Subcutaneous adipose tissue (tissue), 4 donors: ENCODE data around the gene MOGAT3. TPM values are rescaled to one million over a fixed set of nuclear protein-coding genes. Genes with fewer than 3 reads are reported as not detected.

Experiments used
- CTCF ChIP-seq: fragments of 450-650 bp; IDR thresholded peaks from one replicate; pipeline ENCODE4 v1.5.1; 2016; ENCODE audit warnings: low read depth, mild to moderate bottlenecking, control low read depth, antibody characterized with exemption, moderate library complexity
- total RNA-seq, 4 donors: library from RNA; depleted of rRNA; stranded (reverse); fragments of >200 nt; gene quantifications; one replicate each; pipeline ENCODE4 v1.1.0, GENCODE V29; 2016

The MOGAT3 gene
- total RNA-seq, 4 donors from 2014 or later, result not detected

GRCh38 chr7:101185258-101185839 lies 15.5 kb downstream of the MOGAT3 start:
- no peak for TF ChIP-seq CTCF

GRCh38 chr7:101180130-101180755 lies 20.6 kb downstream of the MOGAT3 start, which contains the start of gene NAT16:
TSS of gene NAT16 (minus strand) at chr7:101180293. CDS start at chr7:101174807, 5,486 bp downstream.
- TF ChIP-seq CTCF, result no peak

GRCh38 chr7:101179713-101180112 lies 21.1 kb downstream of the MOGAT3 start:
- no peak for TF ChIP-seq CTCF

- TF ChIP-seq CTCF, result no peak
These were observed 21.7 kb downstream of the MOGAT3 start for GRCh38 chr7:101179117-101179516.

GRCh38 chr7:101177644-101178043 lies 23.2 kb downstream of the MOGAT3 start:
- no peak for TF ChIP-seq CTCF

- TF ChIP-seq CTCF, result no peak
These were observed 25.2 kb downstream of the MOGAT3 start for GRCh38 chr7:101175664-101176063.

- no peak for TF ChIP-seq CTCF
These were observed 26.4 kb downstream of the MOGAT3 start for GRCh38 chr7:101174322-101174854.
